Dermis blood vessel endothelial cell (primary cell): ENCODE data around the gene BASP1. TPM values are rescaled to one million over a fixed set of nuclear protein-coding genes. Genes with fewer than 3 reads are reported as not detected.
"Not testable (repeated sequence)": the region's sequence is repeated elsewhere in the genome, so short reads cannot be mapped to it uniquely, and the experiment has no call there.

ENCODE experiments used
- DNase-seq: peaks from one replicate; pipeline ENCODE4 v3.0.0; 2010
- total RNA-seq: library from RNA; depleted of rRNA; stranded (reverse); fragments of >200 nt; gene quantifications from 2 replicates; pipeline ENCODE4 v1.2.3, GENCODE V29; 2014

The BASP1 gene
- total RNA-seq, 1 donor from 2014 or later = 4.4 TPM

DNA sequence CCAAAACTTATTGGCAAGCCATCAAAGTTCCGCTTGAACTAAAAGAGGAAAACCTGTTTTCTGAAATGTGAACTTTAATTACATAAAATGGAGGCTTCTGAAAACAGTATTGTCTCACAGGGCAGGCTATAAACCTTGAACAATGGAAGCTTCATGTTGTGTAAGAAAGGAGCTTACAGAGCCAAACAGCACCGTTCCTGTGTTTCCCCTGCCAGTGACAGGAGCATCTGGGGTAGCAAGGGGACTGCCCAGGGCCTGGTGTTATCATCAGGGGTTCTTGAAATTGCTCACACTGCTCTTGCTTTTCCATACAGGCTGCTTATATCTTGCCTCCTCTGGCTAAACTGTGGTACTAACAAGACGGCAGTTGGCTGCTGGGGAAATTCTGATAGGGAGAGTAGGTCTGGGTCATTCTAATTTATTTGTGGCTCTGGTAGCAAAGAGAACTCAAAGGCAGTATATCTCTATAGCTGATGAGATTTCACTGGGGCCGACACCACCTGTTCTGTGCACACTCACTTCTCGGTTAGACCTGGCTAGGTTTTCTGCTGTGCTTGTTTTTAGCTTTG is 40.4 kb downstream of the BASP1 start:
- peak; percentile 53 for DNase-seq

DNA sequence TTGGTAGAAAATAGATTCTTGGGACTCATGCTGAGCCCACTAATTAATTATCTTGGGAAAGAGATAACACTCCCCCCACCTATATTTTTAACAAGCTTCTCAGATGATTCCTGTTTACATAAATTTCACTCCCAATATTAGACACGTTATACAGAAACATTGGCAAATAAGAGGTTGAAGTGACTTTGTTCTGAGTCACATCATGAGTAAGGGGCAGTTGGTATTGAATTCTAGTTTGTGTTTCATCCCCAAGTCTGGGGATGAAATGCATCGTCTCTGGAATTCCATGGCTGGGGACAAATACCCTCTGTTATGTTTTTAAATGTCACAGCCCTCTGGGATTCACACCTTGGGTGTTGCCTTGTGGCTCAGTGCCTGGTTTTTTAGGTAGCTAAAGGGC is 41.0 kb downstream of the BASP1 start:
- no peak for DNase-seq

DNA sequence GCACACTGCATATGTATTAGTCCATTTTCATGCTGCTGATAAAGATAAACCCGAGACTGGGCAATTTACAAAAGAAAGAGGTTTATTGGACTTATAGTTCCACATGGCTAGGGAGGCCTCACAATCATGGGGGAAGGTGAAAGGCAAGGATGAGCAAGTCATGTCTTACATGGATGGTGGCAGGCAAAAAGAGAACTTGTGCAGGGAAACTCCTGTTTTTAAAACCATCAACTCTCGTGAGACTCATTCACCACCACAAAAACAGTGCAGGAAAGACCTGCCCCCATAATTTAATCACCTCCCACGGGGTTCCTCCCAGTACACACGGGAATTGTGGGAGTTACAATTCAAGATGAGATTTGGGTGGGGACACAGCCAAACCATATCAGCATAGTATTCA is 41.6 kb downstream of the BASP1 start:
- not testable (repeated sequence) for DNase-seq

DNA sequence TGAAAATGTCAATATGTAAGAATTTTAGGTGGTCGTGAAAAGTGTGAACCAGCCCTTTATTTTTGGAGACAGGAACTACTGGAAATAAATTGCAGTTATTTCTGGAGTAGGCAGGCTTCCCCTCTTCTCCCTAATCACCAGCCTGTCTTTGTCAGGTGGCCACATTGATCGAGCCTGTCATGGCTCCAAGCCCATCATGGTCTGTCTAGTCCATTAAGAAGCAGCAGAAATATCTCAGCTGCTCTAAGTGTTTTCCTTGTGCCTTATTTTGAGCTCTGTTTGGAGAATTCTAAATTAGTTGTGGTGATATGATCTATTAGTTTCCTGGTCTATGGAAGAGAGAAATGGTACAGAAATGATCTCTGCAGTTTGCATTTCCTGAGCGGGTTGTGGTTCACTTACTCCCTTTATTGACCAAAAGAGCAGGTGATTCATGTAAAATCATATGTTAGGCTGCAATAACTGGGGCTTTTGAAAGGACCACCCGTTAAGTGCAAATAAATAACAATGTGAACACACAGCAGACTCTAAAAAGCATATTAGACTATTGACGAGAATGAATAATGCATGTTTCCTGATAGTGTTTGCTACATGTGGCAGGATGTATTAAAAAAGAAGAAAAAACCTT is 42.3 kb downstream of the BASP1 start:
- DNase-seq = no peak

DNA sequence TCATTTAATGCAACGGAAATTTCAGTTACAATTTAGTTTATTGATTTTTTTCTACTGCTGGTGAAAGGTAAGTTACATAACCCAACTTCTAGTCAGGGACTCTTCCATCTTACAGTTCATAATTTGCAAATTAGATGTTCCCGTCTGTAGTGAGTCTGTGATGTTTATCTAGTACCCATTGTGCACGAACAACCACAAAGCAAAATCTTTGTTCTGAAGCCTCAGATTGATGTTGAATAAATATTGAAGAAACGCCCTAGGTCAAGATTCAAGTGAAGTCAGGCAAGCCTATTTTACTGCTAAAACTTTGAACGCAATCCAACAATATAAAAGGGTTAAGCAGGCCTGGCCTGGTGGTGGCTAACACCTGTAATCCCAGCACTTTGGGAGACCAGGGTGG is 43.1 kb downstream of the BASP1 start:
- DNase-seq = no peak

DNA sequence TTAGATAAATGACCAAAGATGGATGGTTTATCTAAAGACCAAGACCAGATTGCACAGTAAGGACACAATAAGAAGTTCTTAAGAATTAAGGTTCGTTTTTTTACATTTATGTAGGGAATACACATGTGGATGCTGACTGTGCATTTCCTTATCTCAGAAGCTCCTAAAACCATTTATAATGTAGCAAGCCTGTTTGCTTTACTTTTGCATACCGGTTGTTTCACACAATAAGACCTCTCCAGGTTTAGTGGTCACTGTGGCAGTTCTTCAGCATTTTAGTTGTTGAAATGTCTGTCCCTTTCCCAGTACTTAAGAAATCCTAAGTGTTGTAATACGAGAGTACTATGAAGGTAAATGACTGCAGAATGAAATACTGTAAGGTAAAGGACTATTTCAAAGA is 43.6 kb downstream of the BASP1 start:
- no peak for DNase-seq

DNA sequence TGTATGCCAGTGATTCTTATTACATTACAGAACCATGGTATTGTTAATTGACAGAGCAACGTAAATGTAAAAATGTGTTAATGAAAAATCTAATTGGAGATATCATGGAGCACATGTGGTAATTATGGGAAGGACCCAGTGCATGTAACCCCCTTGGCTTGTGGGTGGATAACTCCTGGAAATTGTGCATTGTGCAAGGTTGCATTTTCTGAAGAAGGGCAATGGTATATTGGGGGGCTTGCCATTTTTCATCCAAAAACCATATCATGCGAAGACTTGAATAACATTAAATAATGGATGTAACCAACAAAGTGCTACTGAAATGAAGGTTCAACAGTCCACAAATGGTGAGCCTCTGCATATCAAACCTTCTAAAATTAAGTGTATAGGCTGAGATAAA is 47.6 kb downstream of the BASP1 start:
- no peak for DNase-seq

DNA sequence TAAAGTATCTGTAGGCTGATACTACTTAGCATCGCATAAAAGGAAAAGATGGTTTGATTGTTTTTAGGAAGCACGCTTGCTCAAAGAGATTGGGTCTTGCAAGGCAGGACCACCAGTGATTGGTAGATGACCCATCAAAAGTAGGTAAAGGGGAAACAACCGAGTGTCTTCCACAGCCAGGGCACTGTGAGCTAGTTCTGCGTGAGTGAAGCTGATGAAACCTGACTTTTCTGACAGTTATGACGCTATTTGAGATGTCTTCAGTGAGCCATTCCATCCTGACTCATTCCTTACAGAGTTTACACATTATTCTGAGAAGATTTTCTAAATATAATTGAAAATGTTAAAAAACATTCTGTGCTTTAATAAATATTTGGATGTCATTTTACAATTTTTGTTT is 49.7 kb downstream of the BASP1 start:
- no peak for DNase-seq

DNA sequence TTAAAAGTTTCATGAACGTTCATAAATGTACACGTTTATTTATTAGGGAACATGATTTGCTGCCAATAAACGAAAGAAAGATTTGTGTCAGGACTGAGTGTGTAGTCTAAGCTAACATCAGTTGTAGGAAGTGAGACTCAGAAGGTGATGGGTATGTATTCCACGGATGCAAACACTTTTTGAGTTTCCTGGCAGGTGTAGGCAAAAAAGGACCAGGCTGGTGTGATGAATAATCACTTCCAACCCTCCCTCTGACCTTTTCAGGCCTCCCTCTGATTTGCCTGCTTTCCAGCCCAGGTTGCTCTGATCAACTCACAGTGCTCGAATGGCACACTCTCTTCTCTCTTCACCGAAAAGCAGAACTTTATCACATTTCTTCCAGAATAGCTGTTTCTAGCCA is 51.8 kb downstream of the BASP1 start:
- DNase-seq = no peak

DNA sequence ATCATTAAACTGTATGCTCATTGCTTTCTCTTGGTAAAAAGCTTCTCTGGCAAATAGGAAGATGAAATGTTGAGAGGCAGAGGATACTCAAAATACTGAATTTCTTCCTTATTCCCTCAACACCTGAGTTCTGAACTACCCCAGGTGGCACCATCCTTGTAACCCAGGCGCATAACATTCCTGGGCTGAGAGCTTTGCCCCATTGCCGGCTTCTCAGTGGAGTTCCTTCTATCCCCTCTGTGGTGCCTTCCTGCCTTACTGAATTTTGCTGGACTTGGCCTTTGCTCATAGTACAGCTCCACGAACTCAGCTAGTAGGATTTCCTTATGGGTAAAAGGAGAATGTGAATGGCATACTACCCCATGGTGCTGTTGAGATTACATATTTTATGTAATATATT is 54.7 kb downstream of the BASP1 start:
- no peak for DNase-seq

DNA sequence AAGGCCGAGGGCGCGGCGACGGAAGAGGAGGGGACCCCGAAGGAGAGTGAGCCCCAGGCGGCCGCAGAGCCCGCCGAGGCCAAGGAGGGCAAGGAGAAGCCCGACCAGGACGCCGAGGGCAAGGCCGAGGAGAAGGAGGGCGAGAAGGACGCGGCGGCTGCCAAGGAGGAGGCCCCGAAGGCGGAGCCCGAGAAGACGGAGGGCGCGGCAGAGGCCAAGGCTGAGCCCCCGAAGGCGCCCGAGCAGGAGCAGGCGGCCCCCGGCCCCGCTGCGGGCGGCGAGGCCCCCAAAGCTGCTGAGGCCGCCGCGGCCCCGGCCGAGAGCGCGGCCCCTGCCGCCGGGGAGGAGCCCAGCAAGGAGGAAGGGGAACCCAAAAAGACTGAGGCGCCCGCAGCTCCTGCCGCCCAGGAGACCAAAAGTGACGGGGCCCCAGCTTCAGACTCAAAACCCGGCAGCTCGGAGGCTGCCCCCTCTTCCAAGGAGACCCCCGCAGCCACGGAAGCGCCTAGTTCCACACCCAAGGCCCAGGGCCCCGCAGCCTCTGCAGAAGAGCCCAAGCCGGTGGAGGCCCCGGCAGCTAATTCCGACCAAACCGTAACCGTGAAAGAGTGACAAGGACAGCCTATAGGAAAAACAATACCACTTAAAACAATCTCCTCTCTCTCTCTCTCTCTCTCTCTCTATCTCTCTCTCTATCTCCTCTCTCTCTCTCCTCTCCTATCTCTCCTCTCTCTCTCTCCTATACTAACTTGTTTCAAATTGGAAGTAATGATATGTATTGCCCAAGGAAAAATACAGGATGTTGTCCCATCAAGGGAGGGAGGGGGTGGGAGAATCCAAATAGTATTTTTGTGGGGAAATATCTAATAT is 58.1 kb downstream of the BASP1 start:
- no peak for DNase-seq

DNA sequence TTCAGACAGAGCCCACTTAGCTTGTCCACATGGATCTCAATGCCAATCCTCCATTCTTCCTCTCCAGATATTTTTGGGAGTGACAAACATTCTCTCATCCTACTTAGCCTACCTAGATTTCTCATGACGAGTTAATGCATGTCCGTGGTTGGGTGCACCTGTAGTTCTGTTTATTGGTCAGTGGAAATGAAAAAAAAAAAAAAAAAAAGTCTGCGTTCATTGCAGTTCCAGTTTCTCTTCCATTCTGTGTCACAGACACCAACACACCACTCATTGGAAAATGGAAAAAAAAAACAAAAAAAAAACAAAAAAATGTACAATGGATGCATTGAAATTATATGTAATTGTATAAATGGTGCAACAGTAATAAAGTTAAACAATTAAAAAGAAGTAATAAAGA is 59.0 kb downstream of the BASP1 start:
- no peak for DNase-seq

DNA sequence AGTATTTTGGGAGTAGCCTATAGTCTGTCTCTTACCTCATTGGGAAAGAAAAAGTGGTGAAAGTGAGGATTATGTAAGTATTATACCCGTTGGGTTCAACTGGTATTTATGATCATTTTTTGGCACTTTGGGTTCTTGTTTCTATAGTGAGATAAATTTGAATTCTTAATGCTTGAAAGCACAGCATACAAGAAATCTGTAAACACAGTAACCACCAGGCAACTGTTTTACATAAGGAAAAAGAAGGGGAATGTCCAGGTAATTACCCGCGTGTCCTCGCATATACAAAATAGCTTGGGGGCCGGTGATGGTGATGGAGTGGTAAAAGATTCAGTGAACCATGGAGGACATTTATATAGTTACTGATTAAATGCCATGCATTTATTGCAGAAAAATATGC is 60.5 kb downstream of the BASP1 start:
- no peak for DNase-seq

DNA sequence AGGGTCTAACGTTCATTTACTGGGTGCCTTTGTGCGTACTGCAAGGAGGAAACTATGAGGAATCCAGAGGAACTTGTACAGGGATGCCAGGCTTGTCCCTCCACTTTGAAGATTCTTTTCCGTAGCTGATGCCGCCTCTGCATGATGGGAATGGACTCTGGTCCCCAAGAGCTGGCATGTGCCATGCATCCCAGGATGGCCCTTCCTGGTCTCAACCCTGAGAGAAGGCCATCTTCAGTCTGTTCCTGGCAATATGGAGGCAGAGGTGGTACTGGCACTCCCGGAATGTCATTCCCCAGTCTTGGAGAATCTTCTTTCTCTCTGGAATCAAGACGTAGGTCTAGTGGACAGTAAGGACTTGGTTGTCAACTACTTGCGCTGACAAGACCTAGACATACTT is 61.5 kb downstream of the BASP1 start:
- no peak for DNase-seq

DNA sequence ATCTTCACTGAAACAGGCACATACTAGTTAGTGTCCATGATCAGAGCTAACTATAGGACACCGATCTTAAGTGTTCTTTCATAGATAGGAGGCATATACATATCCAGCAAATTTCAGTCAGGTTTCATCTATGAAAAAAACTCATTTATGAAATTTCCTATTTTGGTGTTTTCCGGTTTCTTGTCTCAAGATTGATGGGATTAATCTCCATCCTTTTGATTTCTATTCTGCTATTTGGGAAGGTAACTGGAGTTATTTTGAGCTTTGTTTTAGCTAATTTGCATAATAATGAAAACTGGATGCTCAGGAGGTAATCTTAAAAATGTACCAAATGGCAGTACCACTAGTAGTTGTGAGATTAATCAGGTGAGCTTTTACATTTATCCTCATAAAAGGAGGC is 62.1 kb downstream of the BASP1 start:
- no peak for DNase-seq

DNA sequence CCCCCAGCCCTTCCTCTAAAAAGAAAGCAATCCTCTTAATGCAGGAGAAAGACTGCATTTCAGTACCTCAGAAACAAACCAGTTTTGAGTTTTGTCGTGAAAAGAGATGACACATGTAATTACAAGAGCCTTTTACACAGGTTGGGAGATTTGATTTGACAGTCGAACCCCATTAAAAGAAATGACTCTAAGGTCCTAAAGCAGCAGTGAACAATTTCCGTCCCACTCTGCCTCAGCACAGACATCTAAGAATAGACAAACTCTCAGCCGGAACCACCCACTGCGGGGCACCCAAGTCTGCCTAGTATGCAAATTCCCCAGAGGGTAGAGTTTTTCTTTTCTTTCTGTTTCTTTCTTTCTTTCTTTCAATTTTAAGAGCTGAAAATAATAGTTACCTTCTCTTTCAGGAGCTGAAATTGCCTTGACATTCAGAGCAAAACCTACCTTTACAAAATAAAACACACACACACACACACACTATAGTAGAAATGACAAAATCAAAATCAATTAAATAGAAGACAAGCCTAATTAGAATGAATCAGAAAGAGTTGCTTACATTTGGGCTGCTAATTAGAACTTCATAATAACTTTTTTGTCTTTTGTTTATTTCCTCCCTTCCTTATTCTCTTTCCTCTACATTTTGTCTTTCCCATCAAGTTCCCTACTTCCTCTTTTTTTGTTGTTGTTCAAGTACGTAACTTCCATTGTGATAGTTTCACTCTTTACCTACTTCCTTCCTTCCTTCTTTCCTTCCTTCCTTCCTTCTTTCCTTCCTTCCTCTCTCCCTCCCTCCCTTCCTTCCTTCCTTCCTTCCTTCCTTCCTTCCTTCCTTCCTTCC is 65.1 kb downstream of the BASP1 start:
- DNase-seq = no peak

DNA sequence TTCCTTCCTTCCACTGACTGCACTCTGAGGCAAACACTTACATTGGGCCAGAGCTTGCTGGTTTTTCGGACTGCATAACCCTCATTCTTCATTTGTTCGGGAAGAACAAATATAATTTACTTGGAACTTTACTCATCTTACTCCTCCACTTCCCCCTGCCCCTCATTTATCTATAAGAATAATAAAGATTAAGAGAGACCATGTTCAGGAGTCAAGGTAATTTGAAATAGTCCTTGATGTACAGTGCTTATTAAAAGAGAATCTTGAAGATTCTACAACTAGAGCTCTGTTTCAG is 65.6 kb downstream of the BASP1 start:
- no peak for DNase-seq

DNA sequence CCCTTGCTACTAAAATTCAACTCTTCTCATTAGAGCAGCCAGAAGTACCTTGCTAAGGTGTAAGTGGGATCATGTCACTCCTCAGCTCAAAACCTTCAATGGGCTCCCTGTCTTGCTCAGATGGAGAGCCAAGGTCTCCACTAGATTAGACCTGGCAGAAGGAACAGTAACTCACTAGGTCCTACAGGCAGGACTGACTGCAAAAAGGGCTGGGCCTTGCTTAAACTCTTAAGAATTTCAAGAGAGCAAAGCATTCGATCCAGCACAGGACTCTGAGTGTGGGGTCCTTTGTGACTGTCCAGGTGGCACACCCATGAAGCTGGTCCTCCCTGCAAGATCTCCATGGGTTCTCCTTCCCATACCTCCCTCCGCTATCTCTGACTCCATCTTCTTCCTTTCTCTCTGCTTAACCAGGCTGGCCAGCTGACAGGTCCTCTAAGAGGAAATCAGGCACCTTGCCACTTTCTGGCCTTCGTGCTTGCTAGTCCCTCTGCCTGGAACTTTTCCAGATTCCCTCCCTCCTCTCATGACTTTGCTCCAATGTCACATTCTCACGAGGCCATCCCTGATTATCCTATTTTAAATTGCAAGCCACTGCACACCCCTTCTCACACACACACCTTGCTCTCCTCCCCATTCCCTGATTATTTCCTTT is 70.2 kb downstream of the BASP1 start:
- DNase-seq = no peak

DNA sequence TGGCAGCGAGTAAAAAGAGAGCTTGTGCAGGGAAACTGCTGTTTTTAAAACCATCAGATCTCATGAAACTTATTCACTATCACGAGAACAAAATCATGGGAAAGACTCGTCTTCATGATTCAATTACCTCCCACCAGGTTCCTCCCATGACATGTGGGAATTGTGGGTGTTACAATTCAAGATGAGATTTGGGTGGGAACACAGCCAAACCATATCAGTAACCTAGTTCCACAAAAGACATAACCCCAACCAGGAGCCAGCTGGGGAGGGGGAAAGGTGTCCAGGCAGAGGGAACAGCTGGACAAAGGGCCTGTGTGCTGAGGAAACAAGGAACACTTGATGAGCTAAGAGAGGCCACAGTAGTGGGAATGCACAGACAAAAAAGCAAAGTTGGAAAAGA is 71.1 kb downstream of the BASP1 start:
- DNase-seq = no peak

DNA sequence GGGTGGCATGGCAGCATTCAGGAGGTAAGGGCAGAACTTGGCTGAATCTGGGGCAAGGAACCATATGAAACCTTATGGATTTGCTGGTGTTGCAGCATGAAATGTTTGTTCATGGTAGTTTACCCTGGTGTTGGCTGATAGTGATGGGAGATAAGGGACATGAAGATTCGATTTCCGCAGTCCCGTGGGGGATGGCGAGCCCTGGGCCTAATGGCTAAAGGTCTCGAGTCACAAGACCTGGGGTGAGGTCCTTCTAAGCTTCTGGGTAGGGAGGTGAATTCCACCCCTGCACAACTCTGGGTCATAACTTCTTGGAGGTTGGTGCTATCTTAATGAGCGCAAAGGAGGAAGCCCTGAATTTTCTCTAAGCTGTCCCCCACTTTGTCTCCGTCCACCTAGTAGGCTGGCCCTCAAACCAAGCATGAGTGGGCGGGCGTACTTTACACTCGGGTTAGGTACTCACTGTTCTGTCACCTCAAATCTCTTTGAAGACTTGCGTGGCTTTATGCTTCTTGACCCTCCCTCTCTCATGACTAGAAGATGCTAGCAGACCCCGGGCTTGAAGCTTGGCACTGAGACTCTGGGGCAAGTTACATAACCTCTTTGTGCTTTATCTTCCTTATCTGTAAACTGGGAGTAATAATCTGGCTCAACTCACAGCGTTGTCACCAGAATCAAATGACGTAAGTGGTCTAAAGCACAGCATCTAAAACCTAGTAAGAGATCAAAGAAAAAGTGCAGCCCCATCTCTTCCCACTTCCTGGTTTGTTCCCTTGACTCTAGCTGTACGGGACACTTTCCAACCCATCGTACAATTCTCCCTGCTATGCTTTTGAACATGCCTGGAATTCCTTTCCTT is 72.5 kb downstream of the BASP1 start:
- no peak for DNase-seq

DNA sequence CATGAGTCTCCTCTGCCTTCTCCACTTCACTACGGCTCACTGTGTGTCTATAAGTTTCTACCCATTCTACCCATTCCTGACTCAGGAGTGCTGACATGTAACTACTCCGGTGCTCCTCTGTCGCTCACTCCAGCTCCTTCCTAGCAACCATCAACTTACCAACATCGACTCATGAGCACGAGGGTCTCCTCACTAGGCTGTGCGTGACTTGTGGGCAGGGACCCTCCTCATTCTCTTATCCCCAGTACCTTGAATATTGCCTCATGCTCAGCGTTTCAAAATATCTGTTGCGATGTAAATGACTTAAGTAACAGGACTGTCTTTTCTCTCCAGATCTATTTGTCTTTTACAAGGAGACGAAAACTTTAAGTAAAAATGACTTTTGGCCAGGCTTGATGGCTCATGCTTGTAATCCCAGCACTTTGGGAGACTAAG is 73.1 kb downstream of the BASP1 start:
- DNase-seq = no peak
